Stimulated activated CD4-positive, alpha-beta T cell treated with anti-CD3 and anti-CD28 coated beads, Interleukin-2, amount 100 ng/mL, for 4 hours (primary cell): ENCODE results near the gene ANTKMT.
"Not testable (repeated sequence)": the region's sequence is repeated elsewhere in the genome, so short reads cannot be mapped to it uniquely, and the experiment has no call there.

Experiments
- DNase-seq: peaks from one replicate; pipeline ENCODE4 v3.0.0-alpha.2; 2020; ENCODE audit warnings: low read depth

Gene ANTKMT

DNA sequence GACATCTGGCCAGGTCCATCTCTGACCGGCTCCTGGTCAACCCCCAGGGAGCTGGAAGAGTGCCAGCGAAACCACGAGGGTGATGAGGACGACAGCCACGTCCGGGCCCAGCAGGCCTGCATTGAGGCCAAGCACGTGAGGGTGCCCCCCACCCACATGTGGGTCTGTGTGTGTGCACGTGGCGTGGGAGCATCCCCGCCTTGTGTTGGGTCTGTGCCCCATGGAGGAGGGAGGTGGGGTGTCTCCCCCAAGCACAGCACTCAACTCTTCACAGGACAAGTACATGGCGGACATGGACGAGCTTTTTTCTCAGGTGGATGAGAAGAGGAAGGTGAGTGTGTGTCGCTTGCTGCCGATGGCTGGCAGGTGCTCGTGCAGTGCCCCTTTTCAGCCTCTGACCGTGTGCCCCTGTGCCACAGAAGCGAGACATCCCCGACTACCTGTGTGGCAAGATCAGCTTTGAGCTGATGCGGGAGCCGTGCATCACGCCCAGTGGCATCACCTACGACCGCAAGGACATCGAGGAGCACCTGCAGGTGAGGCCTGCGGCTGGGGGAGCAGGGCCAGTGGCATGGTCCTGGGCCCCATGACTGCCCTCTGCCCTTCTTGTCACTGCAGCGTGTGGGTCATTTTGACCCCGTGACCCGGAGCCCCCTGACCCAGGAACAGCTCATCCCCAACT, 39.1 kb upstream of the ANTKMT start:
- no peak for DNase-seq

DNA sequence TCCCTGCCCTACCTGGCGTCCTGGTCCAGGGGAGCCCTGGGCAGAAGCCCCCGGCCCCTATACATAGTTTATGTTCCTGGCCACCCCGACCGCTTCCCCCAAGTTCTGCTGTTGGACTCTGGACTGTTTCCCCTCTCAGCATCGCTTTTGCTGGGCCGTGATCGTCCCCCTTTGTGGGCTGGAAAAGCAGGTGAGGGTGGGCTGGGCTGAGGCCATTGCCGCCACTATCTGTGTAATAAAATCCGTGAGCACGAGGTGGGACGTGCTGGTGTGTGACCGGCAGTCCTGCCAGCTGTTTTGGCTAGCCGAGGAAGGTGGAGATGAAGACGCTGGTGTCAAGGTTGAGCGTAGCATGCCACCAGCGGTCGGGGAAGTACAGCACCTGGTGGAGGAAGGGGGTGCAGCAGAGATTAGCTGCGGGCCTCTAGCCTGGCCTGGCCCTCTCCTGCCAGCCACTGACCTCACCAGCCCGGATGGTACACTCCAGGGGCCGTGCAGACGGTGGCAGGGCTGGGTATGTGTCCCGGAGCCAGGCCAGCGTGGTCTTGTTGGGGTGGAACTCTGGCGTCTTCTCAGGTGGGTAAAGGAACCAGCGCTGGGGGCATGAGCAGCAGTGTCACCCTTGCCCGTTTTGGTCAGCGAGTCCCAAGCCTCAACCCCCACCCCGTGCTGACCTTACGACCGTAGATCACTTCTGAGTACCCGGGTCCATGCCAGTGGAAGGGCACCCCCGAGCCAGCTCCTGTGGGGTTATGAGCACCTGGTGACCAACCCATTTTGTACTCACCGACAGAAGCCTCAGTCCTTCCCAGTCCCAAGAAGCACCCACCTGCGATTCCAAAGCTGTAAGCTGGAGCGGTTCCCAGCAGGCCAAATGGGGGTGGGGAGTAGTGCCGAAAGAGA, 38.2 kb upstream of the ANTKMT start:
- no peak for DNase-seq

DNA sequence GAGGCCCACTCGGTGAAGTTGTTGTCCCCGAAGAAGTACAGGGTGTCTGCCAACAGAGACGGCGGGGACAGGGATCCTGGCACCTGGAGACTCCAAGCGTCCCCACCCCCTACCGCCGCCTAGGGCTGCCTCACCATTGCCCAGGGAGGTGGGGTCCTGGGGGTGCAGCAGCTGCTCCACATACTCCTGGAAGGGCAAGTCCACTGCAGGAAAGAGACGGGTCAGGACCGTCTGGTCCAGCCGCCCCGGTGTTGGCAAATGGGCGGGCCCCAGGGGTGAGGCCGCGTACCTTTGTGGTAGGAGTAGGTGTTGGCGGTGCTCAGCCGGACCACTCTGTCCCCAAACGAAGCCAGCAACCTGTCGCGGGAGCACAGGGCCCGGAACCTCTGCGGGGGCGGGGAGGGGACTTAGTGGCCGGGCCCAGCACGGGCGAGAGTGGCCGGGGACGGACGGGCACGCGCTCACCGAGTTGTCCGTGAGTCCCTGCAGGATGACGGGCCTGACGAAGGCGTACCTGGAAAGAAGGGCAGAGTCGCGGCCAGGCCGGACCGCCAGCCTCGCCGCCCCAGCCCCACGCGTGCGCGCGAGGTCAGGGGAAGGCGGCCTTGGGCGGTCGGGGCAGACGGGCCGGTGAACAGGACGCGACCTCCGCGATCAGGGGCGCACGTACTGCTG, 37.4 kb upstream of the ANTKMT start:
- no peak for DNase-seq

DNA sequence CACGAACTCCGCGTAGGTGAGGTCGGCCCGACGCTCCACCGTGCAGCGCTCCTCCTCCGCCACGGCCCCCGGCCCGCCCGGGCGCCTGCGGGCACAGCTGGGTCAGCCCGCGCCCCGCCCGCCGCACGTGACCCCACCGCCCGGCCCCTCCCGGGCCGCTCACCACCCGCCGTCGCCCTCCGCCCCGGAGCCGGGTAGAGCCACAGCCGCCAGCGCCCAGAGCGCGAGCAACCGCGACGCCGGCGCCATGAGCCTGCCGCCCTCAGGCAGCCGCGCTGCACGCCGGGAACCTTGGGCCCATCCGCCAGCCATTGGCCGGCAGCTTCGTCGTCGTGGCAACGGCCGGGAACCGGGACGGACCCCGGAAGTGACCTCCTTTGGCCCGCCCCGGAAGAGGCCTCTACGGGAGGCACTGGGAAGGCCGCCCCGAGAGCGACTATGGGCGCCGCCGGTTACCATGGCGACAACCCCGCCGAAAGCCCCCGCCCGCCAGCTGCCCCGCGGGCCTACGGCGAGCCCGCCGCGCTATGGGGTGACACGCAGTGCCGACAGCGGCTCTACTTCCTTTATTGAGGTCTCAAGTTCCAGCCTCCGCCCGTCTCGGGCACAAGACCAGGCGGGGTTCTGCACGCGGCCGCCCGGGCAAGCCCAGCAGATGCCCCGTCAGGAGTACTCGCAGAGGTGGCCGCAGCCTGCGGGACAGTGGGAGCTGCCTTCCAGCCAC, 36.7 kb upstream of the ANTKMT start, which contains the start of gene JMJD8:
Gene JMJD8 (minus strand): TSS at position 264 of the 724 bp plus-strand sequence. CDS start 15 bp downstream, at position 249.
- DNase-seq = peak; percentile 95

DNA sequence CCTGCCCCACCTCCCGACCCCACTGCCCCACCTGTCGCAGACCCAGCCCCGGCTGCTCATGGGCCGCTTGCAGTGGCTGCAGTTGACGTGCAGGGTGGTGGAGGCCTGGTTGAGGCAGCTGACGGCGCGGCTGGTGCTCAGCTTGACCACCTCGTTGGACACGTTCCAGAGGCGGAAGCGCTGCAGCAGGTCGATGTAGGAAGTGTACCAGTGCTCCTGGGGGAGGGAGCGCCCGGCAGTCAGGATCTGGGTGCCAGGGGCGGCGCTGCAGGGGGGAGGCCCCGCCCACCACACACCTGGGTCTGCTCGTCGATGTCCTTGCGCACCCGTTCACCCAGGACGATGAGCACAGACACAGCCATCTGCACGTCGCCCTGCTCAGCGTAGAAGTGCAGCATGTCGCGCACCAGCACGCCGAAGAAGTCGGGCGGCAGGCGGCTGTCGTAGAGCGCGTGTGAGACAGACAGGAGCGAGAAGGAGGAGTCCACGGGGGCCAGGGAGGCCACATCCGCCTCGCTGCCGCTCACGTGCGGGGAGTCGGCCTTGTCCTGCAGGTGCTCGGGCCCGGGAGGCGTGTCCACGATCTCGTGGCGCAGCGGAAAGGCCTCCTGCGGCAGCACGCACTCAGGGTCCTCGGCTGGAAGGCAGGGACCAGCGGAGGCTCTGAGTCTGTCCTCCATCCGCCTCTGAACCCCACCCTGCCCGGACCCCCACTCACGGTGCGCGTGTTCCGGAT, 35.8 kb upstream of the ANTKMT start:
- DNase-seq = no peak

DNA sequence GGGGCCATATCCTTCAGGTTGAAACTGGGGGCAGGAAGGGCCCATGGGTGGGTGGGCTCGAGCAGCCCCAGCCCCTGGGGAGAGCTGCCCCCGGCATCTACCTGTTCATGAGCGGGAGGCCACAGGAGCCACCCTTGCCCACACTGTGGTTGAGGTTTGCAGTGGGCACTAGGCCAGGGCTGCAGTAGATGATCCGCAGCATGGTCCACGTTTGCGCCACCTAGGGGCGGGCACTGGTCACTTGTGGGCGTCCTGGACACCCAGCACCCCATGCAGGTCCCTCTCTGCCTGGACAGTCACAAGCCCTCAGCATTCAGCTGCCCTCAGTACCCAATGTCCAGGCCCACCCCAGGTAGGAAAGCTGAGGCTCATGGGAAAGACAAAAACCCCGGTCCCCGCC, 35.0 kb upstream of the ANTKMT start:
- no peak for DNase-seq

DNA sequence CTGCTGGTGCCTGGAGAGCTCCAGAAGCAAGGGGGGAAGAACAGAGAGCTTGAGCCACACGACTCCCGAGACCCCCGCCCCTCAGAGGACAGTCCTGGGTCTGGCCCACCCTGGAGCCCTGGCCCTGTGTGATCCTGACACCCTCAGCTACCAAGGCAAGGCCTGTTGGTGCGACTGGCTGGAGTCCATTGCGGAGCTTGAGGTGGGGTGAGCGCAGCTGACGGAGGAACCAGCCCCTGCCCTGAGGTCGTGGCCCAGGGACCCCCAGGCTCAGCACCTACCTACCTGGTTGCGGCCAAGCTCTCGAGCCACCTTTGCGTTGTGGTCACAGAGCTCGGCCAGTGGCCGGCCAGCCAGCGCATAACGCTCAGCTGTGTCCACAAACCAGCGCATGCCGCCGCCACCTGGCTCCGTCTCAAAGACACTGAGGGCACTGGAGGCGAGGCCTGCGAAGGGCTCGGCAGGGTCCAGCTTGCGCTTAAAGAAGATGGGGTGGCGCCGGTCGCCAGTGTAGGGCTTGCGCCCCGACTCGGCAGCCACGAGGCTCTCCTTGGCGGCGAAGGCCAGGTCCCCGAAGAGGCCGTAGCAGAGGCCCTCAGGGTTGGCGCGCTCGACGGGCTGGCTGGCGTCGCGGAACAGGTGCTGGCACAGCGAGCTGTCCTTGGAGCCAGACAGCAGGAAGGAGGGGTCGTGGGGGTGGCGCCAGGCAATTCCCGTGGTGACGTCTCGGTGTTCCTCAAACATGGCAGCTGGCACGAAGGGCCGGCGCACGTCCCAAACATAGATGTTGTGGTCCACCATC, 34.3 kb upstream of the ANTKMT start:
- no peak for DNase-seq

DNA sequence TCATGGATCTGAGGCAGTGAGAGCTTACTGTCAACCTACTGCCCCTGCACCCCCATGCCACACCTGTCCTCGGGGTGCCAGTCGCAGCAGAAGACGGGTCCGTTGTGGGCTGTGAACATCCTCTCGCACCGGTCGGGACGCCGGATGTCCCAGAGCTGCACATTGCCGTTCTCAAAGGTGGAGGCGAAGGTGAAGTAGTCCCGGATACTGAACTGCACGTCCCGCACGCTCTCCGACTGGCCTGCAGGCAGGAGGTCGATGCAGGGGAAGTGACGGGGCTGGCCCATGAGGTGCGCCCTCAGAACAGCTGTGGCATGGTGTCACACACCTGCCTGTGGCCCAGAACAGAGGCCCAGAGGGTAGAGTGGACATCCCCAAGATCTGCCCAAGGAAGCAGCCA, 33.4 kb upstream of the ANTKMT start:
- DNase-seq = no peak

DNA sequence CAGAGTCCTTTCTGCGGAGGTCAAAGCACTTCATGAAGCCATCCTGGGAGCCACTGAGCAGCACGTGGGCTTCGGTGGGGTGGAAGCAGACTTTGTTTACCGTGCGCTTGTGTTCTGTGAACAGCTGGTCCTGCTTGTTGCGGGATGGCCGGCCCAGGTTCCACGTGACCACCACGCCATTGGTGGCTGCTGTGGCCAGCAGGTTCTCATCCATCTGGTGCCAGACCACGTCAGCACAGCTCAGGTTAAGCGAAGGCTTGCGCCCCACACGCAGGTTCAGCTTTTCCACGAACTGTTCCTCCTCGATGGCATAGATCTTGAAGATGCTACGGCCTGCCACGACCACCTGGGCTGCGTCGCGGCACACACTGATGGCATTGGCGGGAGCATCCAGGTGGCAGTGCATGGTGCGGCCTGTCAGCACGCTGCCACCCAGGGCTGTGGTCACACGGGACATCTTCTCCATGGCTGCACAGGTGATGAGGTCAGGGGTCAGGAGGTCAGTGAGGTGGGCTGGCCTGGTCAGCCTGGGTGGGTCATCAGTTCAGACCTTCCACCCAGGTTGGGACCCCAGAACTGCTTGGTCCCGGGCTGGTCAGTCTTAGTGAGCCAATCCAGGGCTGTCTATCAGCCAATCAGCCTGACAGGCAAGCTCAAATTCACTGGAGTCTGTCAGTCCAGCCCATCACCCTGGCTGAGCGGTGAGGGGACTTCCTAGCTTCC, 31.6 kb upstream of the ANTKMT start:
- no peak for DNase-seq

DNA sequence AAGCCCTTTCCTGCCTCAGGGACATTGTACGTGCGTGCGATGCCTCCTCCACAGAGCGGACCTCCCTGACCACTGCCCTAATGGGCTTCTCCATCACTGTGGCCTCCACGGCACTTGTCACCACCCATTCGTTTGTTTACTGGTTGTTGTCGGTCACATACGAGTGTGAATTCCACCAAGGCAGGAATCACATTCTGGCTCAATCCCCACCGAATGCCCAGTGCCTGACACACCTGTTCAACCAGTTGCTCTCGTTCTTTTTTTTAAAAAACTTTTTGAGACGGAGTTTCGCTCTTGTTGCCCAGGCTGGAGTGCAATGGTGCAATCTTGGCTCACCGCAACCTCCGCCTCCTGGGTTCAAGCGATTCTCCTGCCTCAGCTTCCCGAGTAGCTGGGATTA, 29.7 kb upstream of the ANTKMT start:
- not testable (repeated sequence) for DNase-seq

DNA sequence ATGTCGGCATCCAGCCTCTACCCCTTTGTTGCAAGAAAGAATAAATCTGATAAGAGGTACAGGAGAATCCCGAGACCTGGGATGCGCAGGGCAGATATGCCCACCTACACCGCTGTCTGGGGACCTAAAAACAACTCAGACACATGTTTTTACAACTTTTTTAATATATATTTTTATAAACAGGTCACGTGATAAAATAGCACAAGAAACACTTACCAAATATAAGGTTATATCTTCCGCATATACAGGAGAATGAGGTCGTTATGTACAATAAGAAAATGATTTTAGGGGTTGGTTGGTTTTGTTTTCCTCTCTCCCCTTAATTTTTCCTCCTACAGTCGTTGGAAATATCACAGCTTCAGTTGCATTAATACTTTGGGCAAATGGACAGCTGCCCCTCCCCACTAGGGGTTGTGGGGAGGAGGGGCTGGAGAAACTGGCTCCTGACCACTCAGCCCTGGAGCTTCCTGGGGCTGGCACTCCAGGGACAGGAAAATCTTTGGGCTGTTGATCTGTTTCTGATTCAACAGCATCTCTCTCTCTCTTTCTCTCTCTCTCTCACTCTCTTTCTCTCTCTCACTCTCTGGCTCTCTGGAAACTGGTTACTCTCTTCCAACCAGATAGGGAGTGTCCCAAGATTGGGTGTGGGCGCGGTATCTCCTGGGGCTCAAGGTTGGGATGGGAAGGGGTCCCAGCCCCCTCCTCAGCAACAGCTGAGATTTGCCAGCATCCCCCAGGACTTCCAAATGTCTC, 28.4 kb upstream of the ANTKMT start:
- DNase-seq = no peak

DNA sequence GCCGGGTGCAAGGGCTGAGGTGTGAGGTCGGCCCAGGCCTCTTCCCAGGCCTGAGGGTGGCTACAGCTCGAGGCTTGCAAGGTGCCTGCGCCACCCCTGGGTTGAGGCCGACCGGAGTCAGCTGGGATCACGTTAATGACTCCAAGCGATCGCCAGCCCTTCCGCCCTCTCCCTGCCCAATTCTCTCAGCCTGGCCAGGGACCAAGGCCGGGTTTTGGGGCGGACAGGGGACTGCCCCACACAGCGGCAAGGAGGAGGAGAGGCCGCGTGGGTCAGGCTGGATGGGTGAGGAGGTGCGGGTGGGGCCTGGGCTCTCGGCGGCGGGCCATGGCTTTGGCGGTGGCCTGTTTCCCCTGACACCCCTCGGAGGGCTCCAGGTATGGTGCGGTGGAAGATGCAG, 27.6 kb upstream of the ANTKMT start:
- no peak for DNase-seq

DNA sequence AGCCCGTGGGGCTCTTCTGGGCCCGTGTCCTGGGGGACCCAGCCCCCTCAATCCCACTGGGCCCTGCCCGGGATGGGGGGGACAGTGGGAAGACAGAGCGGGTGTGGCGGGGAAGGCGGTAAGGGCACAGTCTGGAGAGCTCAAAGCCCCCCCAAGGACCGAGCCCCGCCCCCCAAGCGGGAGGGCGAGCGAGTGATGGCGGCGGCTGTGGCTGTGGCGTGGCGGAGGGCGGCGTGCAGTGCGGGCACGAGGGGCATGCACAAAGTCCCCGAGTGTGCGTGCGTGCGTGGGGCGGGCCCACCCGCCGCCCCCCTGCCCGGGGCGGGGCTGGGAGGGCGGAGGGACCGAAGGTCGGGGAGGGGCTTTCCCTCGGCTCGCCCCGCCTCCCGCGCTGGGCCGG, 27.2 kb upstream of the ANTKMT start:
- no peak for DNase-seq

DNA sequence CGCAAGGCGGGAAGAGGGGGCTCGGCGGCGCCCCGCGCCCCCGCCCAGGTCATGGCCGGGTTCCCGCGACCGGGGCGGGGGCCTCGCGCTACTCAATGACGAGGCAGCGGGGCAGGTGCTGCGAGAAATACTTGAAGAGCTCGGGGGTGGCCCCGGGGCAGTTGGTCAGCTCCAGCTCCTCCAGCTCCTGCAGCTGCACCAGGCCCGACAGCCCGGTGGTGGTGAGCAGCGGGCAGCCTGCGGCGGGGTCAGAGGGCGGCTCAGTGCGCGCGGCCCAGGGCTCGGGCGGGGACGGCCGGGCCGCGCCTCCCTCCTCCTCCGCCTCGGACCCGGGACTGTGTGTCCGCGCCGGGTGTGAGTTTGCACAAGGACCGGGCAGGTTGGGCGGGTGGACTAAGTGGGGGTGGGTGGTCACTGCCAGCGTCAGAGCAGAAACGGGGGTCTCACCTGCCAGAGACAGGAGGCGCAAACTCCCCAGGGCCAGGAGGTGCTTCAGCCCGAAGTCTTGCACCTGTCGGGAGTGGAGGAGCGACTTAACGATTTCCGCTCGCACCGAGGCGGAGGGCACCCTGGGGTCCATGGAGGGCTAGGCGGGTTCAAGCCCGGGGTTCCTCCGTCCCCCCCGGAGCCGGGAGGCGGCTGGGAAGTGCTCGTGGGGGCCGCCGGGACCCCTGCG, 26.6 kb upstream of the ANTKMT start:
- no peak for DNase-seq

DNA sequence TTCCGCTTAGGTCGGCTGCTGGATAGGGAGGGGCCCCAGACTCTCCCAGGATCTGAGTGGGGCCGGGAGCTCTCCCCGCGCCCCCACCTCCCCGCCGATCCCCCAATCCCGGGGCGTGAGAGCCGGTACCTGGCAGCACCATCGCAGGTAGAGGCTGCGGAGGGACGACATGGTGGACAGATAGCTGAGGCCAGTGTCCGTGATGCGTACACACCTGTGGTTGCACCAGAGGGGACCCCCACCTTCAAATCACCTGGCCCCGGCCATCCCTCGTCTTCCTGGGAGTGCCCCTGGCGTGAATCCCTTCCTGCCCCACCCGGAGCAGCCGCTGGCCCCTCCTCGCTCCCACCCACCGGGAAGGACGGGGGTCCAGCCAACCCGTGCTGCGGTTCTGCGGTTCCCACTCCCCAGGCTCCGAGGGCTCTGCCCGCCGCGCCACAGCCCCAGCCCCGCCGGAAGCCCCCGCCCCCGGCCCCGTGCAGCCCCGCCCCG, 26.0 kb upstream of the ANTKMT start:
- DNase-seq = no peak

DNA sequence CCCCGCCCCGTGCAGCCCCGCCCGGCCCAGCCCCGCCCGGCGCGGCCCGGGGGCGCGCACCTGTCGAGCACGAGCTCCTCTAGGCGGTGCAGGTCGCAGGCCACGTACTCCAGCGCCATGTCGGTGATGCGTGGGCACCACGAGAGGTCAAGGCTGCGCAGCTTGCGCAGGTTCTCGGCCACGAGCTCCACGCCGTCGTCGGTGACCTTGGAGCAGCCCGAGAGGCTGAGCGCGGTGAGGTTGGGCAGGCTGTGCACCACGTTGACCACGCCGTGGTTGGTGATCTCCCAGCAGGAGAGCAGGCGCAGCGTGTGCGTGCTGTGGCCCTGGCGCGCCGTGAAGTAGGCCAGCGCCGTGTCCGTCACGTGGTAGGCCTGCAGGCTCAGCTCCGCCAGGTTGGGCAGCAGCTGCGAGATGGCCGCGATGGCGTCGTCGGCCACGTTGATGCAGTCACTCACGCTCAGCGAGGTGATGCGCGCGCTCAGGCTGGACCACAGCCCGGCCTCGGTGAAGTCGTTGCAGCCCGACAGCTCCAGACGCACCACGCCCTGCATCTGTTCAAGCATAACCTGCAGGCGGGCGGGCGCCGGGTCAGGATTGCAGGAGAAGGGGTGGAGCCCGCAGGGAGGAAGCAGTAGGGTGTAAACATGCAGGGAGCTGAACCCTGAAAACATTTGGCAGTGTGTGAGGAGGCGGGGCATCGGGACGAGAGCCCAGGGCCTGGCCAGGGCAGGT, 25.4 kb upstream of the ANTKMT start:
- DNase-seq = peak; percentile 59

DNA sequence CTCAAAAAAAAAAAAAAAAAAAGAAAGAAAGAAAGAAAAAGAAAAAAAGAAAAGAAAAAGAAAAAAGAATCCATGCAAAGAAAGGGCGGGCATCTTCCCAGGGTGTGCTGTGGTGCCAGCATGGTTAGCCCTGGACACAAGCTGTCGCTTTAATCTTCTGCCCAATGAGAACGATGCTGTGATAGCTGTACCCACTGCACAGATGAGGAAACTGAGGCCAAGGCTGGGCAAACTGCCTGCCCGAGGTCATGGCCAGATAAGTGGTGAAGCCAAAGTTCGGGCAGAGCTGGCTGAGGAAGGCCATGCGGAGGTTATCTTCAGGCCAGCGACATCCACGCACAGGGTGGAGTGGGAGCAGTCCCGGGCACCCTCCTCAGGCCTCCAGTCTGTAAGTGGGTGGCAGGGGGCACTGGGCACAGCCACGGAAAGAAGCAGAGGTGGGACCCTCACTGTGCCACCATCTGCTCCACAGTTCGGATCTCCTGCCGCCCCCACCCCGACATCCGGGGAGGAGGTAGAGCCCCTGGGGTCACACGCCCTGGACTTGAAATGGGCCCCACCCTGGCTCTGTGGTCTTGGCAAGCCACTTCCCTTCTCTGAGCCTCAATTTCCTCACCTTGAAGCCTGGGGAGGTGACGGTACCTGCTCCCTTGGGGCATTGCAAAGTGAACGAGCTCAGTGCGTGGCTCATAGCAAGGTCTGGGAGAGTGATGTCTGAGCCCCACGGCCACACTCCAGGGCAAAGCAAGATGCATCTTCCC, 21.9 kb upstream of the ANTKMT start:
- no peak for DNase-seq
